Cerebellar nuclear complex (tissue), 1 donor: Measurements from ENCODE around the gene DEFB123.
"Not testable (repeated sequence)": the region's sequence is repeated elsewhere in the genome, so short reads cannot be mapped to it uniquely, and the experiment has no call there.

Source experiments
- DNase-seq, 2 experiments: peaks; one replicate each; lab custom pipeline; 2025; lab: John Stamatoyannopoulos, UW

The DEFB123 gene

GRCh38 chr20:31440012-31440659, at the start of gene DEFB123:
DEFB123 (plus strand) TSS chr20:31440632; CDS start chr20:31440699, 67 bp downstream.
- no peak for DNase-seq

DNA sequence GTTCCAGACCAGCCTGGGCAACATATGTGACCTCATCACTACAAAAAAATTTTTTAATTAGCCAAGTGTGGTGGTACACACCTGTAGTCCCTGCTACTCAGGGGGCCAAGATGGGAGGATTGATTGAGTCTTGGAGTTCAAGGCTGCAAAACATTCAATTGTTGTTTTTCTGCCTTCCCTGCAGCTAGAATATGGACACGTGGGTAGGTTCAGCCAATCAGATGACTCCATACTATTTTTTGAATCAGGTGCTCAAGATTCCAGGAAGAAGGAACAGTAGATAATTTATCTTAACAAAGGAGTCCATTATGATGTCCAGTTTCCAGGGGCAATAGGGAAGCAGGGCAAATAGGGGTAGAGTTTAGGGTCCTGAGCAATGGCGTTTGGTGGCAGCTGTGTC, 47.6 kb upstream of the DEFB123 start:
- no peak for DNase-seq

- DNase-seq = no peak
Observed at GRCh38 chr20:31394900-31395299, 45.5 kb upstream of the DEFB123 start.

GRCh38 chr20:31403886-31404285, 36.5 kb upstream of the DEFB123 start:
- DNase-seq = no peak

GRCh38 chr20:31406115-31406514, 34.3 kb upstream of the DEFB123 start, which contains the start of gene DEFB121:
DEFB121 (minus strand) TSS chr20:31406215; CDS start chr20:31406152, 63 bp downstream.
- DNase-seq = no peak

GRCh38 chr20:31410011-31410410, 30.4 kb upstream of the DEFB123 start:
- DNase-seq = no peak

DNA sequence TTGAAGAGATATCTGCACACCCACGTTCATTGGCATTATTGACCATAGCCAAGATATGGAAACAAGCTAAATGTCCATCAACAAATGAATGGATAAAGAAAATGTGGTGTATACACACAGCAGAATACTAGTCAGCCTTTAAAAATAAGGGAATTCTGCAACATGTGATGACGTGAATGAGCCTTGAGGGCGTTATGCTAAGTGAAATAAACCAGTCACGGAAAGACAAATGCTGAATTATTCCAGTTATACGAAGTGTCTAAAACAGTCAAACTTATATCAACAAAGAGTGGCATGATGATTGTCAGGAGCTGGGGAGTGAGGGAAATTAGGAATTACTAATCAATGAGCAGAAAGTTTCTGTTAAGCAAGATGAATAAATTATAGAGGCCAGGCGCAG, 26.1 kb upstream of the DEFB123 start:
- no peak for DNase-seq

DNA sequence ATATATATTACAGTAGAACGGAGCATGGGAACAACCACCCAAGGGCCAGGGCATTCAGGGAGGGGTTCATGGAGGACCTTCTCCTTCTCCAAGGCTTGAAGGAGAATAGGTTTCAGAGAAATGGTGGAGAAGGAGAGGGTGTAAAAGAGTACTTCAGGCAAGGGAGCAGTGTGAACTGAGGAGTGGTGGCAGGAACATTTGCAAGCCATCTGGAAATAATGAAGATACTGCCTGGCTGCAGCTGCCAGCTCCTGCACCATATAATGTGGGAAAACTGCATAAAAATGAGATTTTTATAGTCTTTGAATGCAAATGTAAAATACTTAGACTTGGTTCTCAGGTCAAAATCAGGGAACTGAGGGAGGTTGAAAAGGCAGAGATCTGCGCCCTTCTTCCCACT, 24.8 kb upstream of the DEFB123 start:
- no peak for DNase-seq

GRCh38 chr20:31418307-31418706, 22.1 kb upstream of the DEFB123 start:
- DNase-seq = no peak

- DNase-seq = no peak
Observed at GRCh38 chr20:31425797-31426196, 14.6 kb upstream of the DEFB123 start.

- not testable (repeated sequence) for DNase-seq
Observed at GRCh38 chr20:31426891-31427551, 13.4 kb upstream of the DEFB123 start.

DNA sequence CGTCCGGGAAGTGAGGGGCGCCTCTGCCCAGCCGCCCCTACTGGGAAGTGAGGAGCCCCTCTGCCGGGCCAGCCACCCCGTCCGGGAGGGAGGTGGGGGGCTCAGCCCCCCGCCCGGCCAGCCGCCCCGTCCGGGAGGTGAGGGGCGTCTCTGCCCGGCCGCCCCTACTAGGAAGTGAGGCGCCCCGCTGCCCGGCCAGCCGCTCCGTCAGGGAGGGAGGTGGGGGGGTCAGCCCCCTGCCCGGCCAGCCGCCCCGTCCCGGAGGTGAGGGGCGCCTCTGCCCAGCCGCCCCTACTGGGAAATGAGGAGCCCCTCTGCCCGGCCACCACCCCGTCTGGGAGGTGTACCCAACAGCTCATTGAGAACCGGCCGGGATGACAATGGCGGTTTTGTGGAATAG, 12.9 kb upstream of the DEFB123 start:
- DNase-seq = not testable (repeated sequence)

- DNase-seq = no peak
Observed at GRCh38 chr20:31430568-31431115, 9.8 kb upstream of the DEFB123 start.

GRCh38 chr20:31446084-31446819, 5.8 kb downstream of the DEFB123 start:
- no peak for DNase-seq

GRCh38 chr20:31449511-31450414, 9.3 kb downstream of the DEFB123 start:
- DNase-seq = no peak

DNA sequence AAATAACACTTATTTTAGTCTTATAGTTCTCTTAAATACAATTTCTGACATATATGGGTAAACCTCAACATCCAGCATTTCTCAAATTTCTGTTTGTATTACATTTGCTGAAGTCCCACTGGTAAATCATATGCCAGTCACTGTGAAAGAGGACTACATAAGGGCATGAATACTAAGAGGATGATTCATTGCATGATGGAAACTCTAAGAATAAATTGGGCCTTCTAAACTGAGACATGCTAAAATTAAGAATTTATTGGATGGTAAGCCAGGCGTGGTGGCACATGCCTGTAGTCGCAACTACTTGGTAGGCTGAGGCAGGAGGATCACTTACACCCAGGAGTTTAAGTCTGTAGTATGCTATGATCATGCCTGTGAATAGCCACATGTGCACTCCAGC, 12.1 kb downstream of the DEFB123 start:
- DNase-seq = no peak

DNA sequence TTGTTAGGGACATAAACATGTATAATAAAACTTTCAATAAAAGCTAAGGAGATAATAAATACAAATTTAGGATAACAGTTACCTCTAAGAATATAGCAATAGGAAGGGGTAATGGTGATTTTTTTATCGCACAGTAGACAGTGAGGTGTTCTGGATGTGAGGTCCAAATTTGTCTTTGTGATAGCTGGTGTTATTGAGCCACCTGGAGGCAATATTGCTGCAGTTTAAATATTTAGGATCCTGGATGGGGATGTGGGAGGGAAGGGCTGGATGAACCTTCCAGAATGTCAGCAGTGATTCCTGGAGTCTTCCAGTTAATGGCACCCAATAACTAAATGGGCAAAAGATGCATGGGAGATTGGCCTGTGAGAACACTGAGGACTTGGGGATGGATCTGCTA, 13.9 kb downstream of the DEFB123 start:
- DNase-seq = no peak

GRCh38 chr20:31470946-31471345, 30.5 kb downstream of the DEFB123 start:
- DNase-seq = not testable (repeated sequence)

- DNase-seq = no peak
Observed at GRCh38 chr20:31472395-31473330, 32.2 kb downstream of the DEFB123 start.

- no peak for DNase-seq
Observed at GRCh38 chr20:31473331-31474096, 33.1 kb downstream of the DEFB123 start.
